NCI-H1105 (cell line): ENCODE data around the gene EFL1.

Experiments used
- DNase-seq: peaks from one replicate; lab custom pipeline; 2025; lab: John Stamatoyannopoulos, UW

EFL1 gene

DNA sequence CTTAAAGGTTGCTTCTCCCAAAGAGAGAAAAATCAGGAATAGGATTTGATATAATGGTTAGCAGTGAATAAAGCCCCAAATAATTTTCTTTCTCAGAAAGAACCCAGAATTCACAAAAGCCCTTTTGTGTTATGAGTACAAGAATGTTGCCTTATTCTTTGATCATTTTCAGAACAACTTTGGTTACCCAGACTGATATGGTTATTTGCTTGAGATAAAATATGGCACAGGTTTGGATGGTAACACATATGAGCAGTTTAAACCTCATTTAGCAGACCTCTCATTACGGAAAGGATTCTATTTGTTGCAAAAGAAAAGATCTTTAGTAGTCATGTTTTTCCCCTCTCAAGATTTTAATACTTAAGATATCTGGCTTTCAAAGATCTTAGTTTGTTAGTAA, 111.9 kb downstream of the EFL1 start:
- DNase-seq = no peak

DNA sequence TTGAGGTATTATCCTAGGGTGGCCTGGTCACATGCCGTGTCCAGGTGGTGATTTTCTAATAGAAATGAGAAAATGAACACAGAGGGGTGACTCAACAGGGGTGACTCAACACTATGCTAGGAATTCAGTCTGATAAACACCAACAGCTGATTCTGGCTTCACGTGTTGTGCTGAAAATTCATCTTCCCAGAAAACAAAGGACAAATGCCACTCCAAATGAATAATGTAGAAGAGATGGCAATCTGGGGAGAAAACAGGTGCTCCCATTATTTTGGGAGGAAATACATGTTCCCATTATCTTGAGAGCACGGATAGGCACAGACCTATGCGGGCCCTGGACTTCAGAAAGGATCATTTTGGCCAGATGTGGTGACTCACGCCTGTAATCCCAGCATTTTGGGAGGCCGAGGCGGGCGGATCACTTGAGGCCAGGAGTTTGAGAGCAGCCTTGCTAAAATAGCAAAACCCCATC, 115.5 kb downstream of the EFL1 start:
- no peak for DNase-seq

DNA sequence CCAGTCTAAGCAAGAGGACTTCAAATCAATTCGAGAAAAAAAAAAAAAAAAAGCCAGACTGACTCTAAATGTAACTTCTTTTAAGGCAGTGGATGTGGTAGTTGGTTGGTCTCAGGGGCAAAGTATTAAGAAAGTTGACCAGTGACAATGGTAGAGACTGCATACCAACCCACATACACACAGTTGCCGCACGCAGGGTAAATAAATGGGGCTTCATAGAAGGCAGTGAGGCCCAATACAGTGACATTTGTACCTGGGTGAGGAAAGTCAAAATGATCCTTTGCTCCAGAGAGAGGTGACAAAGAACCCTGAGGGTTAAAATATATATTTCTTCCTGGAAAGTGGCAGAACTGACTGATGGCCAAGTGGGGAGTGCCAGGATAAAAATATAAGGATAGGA, 116.0 kb downstream of the EFL1 start:
- no peak for DNase-seq

DNA sequence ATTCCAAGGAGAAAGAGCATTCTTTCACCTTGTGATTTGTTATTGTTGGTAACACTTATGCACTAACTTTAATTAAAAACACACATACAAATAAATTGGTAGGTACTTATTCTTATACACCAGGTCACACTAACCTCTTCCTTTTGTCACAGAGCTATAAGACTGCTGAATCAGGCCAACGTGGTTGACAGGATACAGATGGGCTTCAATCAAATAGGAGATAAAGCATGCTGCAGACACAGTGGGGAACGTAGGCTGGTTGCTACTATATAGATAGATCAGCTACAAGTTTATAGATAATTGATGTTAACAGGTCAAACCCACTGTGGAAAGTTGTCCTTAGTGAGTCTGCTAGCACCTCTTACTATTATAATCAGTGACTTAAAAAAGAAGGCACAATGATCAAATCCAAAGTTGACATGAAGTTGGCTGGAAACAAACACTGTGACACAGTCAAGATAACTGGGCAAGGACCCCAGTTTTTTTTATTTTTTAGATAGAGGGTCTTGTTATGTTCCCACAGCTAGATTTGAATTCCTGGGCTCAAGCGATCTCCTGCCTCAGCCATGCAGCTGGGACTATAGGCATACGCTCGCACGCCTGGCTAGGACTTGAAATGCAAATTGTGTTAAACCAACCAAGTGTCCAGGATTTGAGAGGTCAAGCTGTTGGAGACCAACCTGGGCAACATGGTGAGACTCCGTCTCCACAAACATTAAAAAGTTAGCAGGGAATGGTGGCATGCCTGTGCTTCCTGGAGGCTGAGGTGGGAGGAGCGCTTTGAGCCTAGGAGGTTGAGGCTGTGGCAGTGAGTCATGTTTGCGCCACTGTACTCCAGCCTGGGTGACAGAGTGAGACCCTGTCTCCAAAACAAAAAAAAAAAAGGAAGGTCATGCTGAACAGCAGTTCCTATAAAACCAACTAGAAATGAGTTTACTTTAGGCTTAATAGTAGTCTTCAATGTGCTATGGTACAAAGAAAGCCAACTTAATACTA, 118.8 kb downstream of the EFL1 start:
- DNase-seq = no peak

DNA sequence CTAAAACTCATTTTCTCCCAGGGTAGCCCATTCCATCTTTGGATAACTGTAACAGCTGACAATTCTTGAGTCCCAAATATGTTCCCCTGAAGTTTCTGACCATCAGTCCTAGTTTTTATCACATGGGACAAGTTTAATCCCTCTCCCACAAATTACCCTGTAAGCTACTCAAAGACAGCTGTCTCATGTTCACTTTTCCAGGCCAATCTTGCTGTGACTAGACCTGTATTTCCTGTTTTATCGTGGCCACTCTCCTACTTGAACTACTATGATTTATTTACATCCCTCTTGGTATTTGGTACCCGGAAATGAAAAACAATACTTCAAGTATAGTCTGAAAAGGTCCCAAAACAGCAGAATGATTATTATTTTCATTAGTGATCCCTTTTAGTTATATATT, 121.6 kb downstream of the EFL1 start:
- no peak for DNase-seq

DNA sequence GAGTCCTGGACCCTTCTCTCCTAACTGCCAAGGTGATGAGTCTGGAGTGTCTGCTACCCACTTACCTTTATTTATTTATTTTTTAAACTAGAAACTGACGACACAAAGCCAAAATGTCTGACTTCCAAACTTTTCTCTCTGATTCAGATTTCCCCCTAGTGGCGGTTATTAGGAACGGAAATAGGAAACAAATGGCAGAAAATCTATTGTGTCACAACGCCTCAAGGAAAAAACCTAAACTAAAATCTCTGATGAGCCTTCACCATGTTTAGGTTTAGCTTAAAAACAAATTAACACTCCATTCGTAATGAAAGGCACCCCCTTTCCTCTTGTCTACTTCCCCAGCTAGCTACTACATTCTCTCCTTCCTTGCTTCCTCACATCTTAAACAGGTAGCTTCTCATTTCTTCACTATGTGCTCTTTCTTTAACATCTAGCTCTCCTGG, 122.7 kb downstream of the EFL1 start:
- DNase-seq = peak; percentile 10

DNA sequence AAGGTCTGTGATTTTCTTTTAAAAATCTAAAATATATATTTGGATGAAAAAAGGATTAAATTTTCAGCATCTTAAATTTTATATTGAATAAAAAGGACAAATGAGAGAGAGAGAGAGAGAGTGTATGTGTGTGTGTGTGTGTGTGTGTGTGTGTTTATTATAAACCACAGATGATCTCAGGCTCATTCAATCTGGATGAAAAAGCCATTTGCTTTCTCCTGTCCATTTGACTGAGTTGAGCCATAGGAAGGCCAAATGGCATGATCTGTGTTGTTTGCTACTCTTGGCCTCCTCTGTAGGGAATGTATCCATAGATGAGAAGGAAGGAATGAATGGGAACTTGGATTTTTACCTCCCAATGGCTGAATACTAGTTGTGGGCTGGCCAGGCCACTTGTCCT, 124.2 kb downstream of the EFL1 start:
- no peak for DNase-seq

DNA sequence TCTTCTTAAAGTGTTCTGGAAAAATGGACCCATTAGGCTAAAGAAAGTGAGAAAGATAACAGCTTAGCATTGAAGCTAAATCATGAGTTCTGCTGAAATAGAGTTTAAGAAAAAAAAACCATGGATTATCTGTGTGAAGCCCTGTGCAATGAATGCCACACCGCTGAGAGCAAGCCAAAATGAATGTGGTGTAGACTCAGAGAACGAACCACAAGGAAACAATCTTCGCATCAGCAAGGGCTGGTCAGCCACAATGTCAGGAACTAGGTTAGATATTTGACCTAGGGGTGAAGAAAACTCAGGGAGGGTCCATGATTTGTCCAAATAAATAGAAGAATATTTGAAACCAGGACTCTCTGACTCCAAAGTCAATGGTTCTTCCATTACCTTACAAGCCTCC, 125.3 kb downstream of the EFL1 start:
- DNase-seq = no peak

DNA sequence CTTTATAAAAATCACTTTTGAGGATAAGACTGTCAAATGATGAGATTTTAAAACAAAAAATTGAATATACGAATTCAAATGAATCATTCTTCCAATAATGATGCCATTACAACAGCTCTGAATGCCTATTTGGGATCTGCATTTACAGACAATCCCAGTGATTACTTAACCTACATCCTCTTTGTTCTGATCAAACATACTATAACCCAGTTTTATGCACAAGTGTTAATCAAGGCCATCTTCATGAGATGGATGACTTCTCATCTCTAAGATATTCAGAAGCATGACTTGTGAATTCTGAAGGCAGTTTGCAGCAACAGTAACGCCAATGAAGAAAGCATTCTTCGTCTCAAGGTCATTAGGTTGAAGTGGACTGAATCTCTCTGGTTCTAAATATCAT, 126.4 kb downstream of the EFL1 start:
- no peak for DNase-seq

DNA sequence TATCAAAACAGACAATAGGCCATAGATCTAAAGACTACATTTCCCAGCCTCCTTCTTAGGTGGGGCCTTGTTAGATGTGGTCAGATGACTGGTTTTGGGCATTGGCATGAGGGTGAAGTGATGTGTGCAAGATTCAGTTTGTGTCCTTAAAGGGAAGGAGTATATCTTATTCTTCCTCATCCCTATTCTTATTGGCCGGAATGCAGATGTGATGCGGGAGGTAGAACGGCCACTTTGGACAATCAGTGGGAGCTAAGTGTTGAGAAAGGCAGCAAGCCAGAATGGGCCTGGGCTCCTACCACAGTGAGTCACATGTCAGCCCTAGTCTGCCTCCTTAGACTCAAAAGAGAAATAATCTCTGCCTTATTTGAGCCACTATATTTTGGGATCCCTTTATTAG, 126.9 kb downstream of the EFL1 start:
- no peak for DNase-seq

DNA sequence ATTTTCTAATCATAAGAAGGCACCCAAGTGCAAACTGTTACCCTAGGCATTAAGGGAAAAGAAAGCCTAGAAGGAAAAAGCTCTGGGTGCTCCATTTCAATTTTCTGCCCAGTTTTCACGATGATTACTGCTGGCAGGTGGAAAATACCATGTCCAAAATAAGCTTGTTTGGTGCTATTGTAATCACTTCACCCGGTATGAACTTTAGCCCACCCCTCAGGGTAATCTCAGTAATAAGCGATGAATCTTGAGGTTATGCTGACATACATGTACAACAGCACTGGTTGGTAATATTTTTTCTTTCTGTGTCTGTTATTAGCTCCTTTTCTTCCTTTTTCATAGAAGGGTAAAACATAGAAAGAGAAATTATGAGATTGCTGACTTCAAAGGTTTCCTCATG, 128.1 kb downstream of the EFL1 start:
- no peak for DNase-seq

DNA sequence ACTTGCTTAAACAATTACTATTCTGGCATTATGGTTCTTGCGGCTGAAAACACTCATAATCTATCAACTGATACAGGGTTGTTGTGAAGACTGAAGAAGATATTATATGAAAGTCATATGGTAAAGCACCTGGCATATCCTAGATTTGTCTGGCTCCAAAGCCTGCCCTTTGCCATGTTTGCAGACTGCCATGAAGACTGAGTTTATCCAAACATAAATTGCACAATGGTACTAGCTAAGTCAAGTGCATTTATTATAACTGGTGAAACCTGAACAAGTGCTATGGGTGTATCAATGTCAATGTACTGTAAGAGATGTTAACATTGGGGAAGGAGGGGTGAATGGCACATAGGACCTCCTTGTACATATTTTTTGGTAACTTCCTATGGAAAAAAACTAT, 129.3 kb downstream of the EFL1 start:
- no peak for DNase-seq

DNA sequence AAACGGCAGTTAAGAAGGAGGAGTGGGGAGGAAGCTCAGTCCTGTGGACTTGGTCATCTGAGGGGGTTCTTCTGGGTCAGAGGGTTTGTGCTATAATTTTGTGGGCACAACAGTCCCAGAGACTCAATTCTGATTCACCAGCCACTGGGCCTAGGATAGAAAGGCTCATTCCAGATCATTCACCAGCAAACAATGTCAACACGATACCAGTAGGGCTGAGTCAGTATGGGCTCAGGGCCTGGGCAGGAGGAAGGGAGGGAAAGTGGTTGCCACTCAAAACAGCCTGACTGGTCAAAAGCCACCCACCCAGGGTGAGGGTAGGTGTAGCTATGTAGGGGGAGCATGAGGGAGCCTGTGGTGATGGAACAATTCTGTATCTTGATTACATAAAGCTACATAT, 129.8 kb downstream of the EFL1 start:
- DNase-seq = no peak

DNA sequence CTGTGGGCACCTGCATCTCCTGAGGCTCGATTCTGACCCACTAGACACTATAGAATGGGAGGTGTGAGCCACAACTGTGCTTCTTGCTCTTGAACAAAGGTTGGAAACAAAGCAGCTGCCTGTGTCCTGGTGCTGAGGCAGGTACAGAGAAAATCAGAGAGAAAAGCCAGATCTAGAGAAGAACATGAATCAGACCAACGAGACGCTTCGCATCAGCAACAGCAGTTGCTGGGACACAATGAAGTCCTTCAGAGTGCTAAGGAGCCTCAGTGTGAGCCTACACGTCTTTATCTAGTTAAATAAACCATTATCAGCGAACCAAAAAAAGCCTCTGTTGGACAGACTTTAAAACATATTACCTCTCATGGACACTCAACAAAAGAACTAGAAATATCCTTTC, 130.4 kb downstream of the EFL1 start:
- no peak for DNase-seq

DNA sequence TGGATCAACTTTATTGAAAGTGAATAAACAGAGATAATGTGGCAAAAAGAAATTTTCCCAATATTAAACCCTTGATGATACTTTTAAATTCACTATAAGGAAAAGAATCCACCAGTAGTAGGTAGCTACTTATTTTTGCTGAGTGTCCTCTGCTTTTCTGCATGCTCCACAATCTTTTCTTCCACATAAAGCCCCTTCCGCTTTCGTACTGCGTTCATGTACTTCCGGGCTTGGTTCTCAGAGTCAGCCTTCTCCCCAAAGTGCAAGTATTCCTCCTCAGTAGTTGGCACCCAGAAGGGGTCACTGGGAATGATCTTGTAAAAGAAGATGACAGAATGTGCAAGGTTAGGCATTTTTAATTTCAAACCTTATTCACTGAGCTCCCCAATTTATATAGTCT, 132.3 kb downstream of the EFL1 start:
- DNase-seq = no peak

DNA sequence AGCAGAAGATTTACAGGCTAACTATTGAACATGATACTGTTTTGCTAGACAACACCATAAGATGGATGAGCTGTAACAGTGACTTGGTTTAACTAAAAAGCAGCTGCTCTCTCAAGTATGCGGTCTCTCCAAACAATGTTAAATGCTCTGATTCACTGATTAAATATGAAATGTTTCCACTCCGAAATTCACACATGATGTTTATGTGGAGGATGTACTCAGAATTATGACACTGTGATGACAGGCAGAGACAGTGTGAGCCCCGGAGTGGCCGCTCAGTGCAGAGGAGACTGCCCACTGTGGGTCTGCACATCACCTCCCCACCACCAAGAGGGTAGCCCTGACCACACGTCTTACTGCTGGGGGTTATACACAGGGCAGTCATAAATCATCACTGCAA, 132.8 kb downstream of the EFL1 start:
- DNase-seq = no peak

DNA sequence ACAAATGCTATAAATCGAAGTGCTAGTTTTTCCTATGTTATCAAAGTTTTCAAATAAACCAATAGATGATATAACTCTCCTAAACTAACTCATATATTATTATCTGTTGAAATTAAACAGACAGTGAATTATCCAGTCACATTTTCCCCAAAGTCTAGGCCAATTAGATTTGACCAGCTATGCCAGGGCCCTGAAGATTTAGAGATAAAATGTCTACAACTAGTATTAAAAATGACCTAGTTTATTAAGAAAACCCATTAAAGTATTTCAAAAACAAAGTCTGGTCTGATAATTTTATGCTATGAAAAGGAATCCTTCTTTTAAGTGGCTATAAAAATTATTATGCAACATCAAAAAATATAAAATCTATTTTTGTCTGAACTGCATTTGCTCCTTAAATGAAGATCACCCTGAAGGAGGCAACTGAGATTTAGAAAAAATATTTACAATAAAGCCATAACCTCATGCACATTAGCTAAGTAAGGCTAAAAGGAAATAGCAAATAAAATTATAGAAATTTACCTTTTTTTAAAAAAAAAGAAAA, 133.3 kb downstream of the EFL1 start:
- DNase-seq = no peak

DNA sequence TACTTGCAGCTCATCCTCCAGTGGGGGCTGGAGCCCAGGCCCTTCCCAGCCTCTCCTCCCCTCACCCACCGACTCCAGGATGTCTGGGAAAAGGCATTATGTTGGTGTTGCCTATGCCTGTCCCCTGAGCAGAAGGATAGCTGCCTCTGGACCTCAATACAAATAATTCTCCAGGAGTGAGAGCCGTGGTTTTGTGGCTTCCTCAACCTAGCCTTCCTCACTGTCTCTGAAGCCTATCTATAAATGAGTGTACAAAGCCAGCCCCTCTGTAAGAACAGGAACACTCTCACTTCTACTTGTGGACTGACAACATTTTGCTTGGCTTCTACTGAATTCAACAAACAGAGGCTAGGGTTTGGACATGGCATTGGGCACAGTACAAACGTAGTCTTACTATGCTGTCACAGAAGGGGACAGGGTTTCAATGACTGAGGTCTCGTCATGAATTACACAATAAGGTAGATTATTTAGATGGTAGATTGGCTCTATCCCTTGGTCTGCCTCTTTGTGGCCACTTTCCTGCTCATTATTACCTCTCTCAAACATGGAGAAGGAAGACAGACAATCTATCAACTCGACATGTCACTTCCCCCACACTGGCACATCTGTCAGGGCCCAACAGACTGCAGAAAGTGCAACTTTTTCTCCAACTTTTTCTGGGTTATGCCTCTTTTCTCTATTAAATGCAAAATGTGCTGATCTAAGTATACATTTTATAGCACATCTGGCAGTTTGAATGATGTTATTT, 134.0 kb downstream of the EFL1 start:
- no peak for DNase-seq

DNA sequence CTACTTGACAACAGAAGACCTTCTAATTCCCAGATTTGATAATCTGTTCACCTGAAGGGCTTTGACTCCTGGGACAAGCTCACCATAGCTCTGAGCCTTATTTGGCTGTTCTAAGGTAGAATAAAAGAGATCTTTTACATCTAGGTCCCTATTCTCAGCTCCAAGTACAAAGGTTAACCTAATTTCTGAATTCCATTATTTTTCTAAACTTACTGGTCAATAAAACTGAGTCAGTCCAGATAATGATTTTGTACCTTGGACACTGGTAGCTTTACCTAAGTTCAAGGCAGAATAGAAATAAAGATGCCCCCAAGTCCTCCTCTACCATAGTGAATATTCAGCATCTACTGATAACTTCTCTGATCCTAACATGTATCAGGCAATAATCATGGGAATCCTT, 135.0 kb downstream of the EFL1 start:
- DNase-seq = no peak

DNA sequence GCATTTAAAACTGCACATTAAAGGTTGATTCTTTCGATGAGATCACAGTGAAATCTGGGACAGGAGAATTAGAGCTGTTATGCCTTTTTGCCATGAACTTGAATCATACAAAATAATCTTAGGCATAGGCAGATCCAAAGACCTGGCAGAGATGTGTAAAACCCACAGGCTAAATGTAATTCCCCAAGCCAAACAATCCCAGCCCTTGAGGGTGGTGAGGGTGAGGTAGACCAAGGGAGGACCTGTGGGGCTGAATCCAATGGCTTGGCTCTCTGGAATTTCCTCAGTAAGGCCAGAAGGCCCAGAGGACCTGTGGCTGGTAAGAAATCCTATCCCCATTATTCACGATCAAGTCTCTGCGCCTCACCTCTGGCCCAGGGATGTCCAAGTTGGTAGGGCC, 136.2 kb downstream of the EFL1 start:
- no peak for DNase-seq

DNA sequence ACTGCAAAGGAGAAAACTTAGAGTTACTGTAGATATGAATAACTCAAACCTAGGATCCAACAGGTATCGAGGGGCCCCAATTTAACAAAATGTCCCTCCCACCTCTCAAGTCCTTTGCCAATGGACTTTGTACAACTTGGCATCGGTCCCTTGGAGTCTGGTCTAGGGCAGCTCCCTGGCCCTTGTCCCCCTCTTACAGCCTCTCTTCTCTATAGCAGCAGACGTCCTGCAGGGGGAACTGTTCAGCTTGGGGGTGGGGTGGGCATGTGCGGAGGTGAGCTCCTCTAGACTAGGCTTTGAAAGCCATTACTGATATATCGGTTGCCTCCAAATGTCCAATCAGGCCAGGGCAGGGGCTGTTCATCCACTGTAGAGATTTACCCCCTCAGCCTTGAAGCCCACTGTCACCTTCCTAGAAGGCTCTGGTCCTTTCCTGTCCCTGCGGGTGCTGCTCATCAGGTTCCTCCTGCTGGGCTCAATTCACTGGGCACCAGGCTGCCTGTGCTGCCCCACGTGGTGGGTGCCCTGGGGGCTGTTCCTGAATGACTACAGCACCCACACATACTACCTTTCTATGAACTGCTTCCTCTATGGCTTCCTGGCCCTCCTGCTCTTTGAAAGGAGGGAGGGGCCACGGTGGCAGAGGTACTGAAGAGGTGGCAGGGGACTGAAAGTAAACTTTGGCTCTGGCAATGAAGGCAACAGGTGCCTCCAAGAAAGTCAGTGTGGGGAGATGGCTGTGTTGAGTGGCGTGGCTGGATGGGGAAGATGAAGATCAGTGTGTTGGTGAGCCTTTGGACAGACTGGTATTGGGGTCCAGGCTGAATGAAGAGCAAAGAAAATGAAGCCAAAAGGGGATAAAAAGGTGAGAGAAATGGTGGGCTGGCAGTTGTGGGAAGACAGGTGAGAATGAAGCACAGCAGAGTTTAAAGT, 137.9 kb downstream of the EFL1 start:
- no peak for DNase-seq
